ENCODE measurements around the gene ADGRL3.

Gene ADGRL3

GRCh38 chr4:61248705-61249104 is 48.6 kb downstream of the ADGRL3 start:
- H3K4me3 ChIP-seq (ENCODE audit: low read depth, low read length) = no peak overlapping the region
- in situ Hi-C loops (cut with HindIII; ENCODE audit: low sequenced_read_pairs) = no loop called here
- no peak for TF ChIP-seq CTCF (IDR thresholded peaks at IDR 0.05; ENCODE audit: low read depth, low read length)
- no peak for DNase-seq (ENCODE audit: low read depth, low spot score)

GRCh38 chr4:61251129-61251528 is 51.0 kb downstream of the ADGRL3 start:
- no peak for TF ChIP-seq CTCF (IDR thresholded peaks at IDR 0.05; ENCODE audit: low read depth, low read length)
- no peak overlapping the region for H3K4me3 ChIP-seq (ENCODE audit: low read depth, low read length)
- in situ Hi-C loops (cut with HindIII; ENCODE audit: low sequenced_read_pairs) = no loop called here
- DNase-seq (ENCODE audit: low read depth, low spot score) = no peak

GRCh38 chr4:61254406-61254805 is 54.3 kb downstream of the ADGRL3 start:
- no peak for TF ChIP-seq CTCF (IDR thresholded peaks at IDR 0.05; ENCODE audit: low read depth, low read length)
- in situ Hi-C loops (cut with HindIII; ENCODE audit: low sequenced_read_pairs) = no loop called here
- DNase-seq (ENCODE audit: low read depth, low spot score) = no peak
- H3K4me3 ChIP-seq (ENCODE audit: low read depth, low read length) = no peak overlapping the region

- TF ChIP-seq CTCF (IDR thresholded peaks at IDR 0.05; ENCODE audit: low read depth, low read length) = no peak
- no peak for DNase-seq (ENCODE audit: low read depth, low spot score)
- no peak overlapping the region for H3K4me3 ChIP-seq (ENCODE audit: low read depth, low read length)
- in situ Hi-C loops (cut with HindIII; ENCODE audit: low sequenced_read_pairs) = no loop called here
These were observed 73.1 kb downstream of the ADGRL3 start for GRCh38 chr4:61273233-61273632.

GRCh38 chr4:61274286-61274685 is 74.2 kb downstream of the ADGRL3 start:
- TF ChIP-seq CTCF (IDR thresholded peaks at IDR 0.05; ENCODE audit: low read depth, low read length) = no peak
- DNase-seq (ENCODE audit: low read depth, low spot score) = no peak
- in situ Hi-C loops (cut with HindIII; ENCODE audit: low sequenced_read_pairs) = no loop called here
- H3K4me3 ChIP-seq (ENCODE audit: low read depth, low read length) = no peak overlapping the region

- no peak overlapping the region for H3K4me3 ChIP-seq (ENCODE audit: low read depth, low read length)
- no peak for TF ChIP-seq CTCF (IDR thresholded peaks at IDR 0.05; ENCODE audit: low read depth, low read length)
- DNase-seq (ENCODE audit: low read depth, low spot score) = no peak
- in situ Hi-C loops (cut with HindIII; ENCODE audit: low sequenced_read_pairs) = no loop called here
These were observed 75.1 kb downstream of the ADGRL3 start for GRCh38 chr4:61275241-61275640.

GRCh38 chr4:61276029-61276428 is 75.9 kb downstream of the ADGRL3 start:
- in situ Hi-C loops (cut with HindIII; ENCODE audit: low sequenced_read_pairs) = no loop called here
- no peak for DNase-seq (ENCODE audit: low read depth, low spot score)
- H3K4me3 ChIP-seq (ENCODE audit: low read depth, low read length) = no peak overlapping the region
- no peak for TF ChIP-seq CTCF (IDR thresholded peaks at IDR 0.05; ENCODE audit: low read depth, low read length)
